Stimulated activated CD8-positive, alpha-beta memory T cell treated with anti-CD3 and anti-CD28 coated beads, Interleukin-15, amount 100 ng/mL, for 4 hours (primary cell): ENCODE results near the gene PELI2.

Experiments used
- DNase-seq, 2 donors: peaks; one replicate each; pipeline ENCODE4 v3.0.0-alpha.2; 2020; ENCODE audit warnings: low read depth in 2 of 2

PELI2 gene

DNA sequence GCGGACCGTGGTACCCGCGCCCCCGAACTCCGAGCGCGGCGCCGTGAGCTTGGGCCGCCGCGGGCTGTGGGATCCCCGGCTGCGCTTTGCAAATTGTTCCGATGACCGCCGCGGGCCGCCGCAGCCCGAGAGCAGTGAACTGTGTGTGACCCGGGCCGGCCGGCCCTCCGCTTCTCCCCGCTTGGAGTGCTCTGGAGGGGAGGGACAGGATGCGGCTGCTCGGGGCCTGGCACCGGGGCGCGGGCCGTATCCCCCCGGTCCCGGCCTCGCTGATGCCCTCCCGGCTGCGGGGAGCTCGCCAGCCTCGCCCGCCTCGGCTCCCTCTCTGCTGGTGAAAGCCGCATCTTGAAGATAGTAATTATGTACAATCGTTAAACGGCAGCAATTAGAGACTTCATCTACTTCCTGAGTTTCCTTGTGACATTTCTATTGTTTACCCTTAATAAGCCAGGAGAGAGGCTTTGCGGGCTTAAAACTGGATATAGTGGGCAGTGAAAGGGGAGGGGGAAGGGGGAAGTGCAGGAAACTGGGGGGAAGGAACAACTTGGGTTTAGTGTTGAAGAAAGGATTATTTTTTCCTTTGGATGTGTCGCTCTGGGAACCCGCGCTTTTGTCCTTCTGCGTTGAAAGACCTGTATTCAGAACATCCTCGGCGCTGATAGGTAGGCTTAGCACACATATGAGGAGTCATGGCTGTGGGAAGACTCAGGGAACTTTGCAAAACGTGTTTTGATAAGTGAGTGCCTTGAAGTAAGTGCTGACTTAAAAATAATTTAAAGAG lies 1.2 kb downstream of the PELI2 start:
- DNase-seq, result peak in 1 of 2 donors; percentile 6

- DNase-seq, result no peak
Measured at GRCh38 chr14:56120091-56120691, 2.0 kb downstream of the PELI2 start.

GRCh38 chr14:56121816-56122215 lies 3.6 kb downstream of the PELI2 start:
- no peak for DNase-seq

DNA sequence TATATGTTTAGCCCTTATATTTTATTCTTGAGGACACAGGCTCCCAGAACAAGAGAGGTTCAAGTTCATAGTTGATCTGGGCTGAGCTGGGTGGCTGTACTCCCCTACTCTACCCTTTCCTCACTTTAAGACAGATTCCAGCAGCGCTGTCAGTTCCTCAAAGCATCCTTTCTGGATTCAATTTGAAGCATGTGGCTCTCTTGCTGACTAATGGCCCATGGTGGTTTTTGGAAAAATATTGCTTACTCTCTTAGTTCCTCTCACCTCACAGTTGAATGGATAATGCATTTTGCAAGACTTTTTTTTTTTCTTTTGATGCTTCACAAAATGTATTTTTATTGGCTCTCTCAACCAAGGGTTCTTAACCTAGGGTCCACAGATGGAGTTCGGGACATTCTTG lies 4.1 kb downstream of the PELI2 start:
- no peak for DNase-seq

GRCh38 chr14:56124327-56124726 lies 6.1 kb downstream of the PELI2 start:
- DNase-seq, result no peak

GRCh38 chr14:56125772-56126636 lies 7.8 kb downstream of the PELI2 start:
- DNase-seq, result no peak

GRCh38 chr14:56126637-56126913 lies 8.4 kb downstream of the PELI2 start:
- DNase-seq, result no peak

GRCh38 chr14:56127156-56127555 lies 8.9 kb downstream of the PELI2 start:
- no peak for DNase-seq

- no peak for DNase-seq
Measured at GRCh38 chr14:56129092-56129491, 10.9 kb downstream of the PELI2 start.

DNA sequence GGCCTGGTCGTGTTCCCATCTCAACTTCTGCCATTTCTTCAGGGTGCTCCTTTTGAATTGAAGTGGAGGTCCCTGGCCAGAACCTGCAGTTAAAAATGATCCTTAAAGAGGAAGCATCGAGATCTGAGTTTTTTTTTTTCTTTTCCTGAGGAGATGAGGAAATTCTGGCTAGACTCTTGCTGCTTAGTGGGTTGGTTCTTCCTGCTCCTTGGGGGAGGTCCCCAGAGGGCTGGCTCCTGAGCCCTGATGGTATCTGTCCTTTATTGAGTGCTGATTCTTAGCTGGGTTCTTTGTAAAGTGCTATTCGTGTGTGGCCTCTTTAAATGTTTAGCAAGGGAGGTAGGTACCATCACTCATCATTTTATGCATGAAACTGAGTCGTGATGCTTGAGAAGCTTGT lies 11.7 kb downstream of the PELI2 start:
- no peak for DNase-seq

DNA sequence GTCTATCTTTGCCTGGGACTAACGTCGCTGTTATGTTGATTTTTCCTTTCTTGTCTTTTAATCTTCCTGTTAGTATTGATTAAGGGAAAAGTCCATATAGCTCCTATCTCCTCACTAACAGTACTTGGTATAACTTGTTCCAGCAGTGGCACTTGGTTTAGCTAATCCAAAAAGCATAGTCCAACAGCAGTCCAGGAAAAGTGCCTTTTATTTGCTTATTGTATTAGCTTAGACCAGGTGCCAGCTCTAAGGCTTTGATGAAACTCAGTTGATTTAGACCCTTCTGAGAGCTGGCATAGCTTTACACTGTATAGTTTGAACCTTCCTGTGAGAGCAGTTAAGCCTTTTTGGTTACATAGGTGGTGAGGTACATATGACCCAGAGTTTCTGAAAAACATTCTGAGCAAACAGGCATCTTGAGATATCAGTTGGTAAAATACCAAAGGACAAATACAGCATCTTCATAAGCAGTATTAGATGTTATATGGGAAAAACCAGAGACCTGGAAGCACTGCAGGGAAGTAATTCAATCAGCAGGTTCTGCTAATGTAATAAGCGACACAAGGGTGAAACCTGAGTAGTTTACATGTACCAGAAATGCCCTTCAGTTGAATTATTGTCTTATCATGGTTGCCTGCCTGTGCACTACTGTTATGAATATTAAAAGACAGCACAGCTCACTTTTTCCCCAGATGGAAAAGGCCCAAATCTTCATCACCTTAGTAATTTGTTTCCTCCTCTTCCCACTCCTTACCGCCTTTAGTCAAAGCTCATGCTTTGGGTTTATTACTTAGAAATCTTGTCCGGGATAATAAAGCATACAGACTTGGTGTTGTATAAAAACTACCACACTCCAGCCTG lies 13.0 kb downstream of the PELI2 start:
- DNase-seq, result no peak

DNA sequence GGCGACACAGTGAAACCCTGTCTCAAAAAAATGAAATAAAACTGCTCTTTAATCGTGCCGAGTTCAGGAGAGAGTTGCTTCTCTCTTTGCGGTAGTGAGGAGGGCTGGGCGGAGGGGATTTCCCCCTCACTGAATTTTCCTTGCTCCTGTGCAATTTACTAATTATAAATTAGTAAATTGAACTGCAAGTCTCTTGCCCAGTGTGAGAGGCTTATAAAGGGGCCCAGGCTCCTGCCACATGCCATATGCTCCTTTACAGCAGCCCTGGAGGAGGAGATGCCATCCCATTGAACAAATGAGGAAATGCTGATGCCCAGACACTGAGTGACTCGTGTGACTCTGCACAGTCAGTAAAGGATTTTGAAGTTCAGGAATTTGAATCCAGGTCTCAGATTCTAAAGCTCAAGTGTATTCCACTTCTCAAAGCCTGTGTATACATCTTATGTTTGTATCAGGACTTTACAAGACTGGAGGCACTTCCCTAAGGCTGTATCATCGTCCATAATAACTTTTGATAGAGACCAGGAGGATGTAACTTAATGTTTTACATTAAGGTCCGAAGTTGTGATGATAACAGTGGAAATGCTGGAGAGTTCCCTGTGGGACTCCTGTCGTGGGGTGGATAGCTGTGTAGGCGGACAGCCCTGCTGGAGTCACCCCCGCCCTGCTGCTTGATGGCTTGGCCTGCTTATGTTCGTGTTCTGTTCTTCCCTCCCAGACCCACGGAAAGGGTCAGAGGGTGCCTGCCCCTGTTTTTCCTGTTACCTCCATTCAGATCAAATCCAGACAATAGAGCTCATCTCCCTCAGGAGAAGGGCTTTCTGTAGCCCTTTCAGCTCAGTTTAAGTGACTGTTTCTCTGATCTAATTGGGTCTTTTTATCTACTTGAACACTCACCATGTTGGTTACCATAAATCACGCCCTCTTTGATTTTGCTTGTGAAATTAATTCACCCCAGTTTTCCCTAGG lies 13.9 kb downstream of the PELI2 start:
- DNase-seq, result no peak

GRCh38 chr14:56133547-56133946 lies 15.3 kb downstream of the PELI2 start:
- DNase-seq, result no peak

DNA sequence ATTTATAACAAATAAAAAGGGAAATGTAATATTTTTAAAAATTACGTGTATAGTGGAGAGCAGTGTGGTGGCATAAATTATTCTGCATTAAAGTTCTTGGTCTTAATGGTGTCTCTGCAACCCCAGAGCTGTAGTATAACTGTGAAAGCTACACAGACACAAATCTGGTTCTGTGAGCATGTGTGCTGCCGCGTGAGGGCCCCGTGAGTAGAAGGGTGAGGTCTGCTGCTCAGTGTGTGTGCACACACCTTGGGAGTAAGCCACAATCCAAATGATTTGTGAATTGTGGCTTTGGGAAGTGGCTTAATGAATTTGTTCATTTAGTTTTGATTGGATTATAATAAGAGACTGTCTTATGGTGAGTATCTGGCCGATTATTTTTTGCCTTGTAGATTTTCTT lies 16.8 kb downstream of the PELI2 start:
- DNase-seq, result no peak

- no peak for DNase-seq
Measured at GRCh38 chr14:56135668-56136067, 17.5 kb downstream of the PELI2 start.

- no peak for DNase-seq
Measured at GRCh38 chr14:56136571-56137452, 18.6 kb downstream of the PELI2 start.

DNA sequence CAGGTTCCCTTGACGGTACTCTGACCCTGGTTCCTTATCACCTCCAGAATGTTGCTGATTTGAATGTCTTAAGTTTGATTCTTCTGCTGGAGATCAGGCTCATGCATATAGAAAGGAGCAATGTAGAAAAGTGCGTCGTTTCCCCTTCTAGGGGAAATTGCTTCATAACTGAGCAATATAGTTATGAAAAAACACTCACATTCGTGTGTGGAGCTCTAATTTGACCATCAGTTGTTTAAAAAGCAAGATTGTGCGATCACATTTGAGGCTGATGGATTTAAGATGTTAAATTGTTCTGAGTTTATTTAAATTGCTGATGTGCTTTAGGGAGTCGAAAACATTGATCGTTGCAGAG lies 19.2 kb downstream of the PELI2 start:
- DNase-seq, result no peak

- no peak for DNase-seq
Measured at GRCh38 chr14:56137849-56138248, 19.6 kb downstream of the PELI2 start.

DNA sequence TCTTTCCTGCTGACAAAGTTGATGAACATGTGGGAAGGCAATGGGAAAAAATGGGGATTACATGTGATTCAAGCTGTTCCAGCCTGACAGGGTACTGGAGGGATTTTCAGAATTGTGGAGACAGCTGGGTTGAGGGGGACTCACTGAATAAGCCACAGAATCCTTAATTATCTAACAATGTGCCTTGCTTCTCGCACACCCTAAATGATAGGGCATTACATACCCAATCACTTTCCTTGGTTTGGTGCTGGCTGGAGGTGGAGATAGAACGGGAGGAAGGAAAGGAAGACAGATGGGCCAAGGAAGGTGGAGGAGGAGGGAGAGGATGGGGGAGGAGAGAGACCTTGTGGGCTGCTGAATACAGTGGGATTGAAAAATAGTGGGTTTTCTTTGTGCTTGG lies 20.7 kb downstream of the PELI2 start:
- DNase-seq, result no peak

- no peak for DNase-seq
Measured at GRCh38 chr14:56142314-56142713, 24.1 kb downstream of the PELI2 start.
